ENCODE results near the gene SSH2. TPM values are rescaled to one million over a fixed set of nuclear protein-coding genes. Genes with fewer than 3 reads are reported as not detected.
"Not testable (repeated sequence)": the region's sequence is repeated elsewhere in the genome, so short reads cannot be mapped to it uniquely, and the experiment has no call there.

The SSH2 gene
- total RNA-seq, 1 donor: 77.5 TPM

GRCh38 chr17:29870836-29871465 is 59.1 kb downstream of the SSH2 start:
- no peak overlapping the region for H3K4me3 ChIP-seq (ENCODE audit: low read length)
- H3K4me1 ChIP-seq (ENCODE audit: insufficient read depth, low read length): peaks cover 17% of the 10 kb centered on the region
- no peaks in the 10 kb centered on the region for H3K9me3 ChIP-seq (ENCODE audit: low read depth, low read length)
- no peaks in the 10 kb centered on the region for H3K27me3 ChIP-seq (ENCODE audit: insufficient read depth, low read length)

GRCh38 chr17:29867643-29868181 is 62.3 kb downstream of the SSH2 start:
- Histone ChIP-seq H3K9me3 (ENCODE audit: low read depth, low read length) (no peaks in the 10 kb centered on the region), H3K4me1 (ENCODE audit: insufficient read depth, low read length) (peaks cover 12% of the 10 kb centered on the region), H3K4me3 (ENCODE audit: low read length) (no peak overlapping the region)

DNA sequence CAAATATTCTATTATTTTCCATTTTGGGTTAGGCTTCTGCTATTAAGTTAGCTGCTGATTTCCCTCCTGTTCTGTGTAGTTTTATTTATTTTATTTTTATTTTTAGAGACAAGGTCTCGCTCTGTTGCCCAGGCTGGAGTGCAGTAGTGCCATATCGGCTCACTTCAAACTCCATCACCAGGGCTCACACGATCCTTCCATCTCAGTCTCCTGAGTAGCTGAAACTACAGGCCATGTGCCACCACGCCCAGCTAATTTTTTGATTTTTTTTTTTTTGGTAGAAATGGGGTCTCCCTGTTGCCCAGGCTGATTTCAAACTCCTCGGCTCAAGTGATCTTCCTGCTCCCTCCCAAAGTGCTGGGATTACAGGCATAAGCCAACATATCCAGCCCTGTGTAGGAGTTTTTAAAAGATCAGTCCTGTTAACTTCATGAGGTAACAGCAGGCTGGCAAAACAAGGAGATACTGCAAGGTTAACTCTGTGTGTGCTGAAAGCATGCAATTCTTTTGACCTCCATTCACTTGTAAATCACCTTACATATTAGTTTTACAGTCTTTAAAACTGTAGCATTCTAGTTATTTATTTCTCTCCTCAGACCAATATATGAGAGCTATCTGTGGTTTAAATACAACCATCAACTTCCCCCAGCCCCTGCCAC is 63.2 kb downstream of the SSH2 start:
- Histone ChIP-seq H3K4me1 (ENCODE audit: insufficient read depth, low read length) (peaks cover 12% of the 10 kb centered on the region), H3K9me3 (ENCODE audit: low read depth, low read length) (no peaks in the 10 kb centered on the region), H3K4me3 (ENCODE audit: low read length) (no peak overlapping the region)

More at GRCh38 chr17:29867643-29868181, 62.3 kb downstream of the SSH2 start:
- H3K27me3 ChIP-seq (ENCODE audit: insufficient read depth, low read length): no peaks in the 10 kb centered on the region

GRCh38 chr17:29864615-29865014 is 65.4 kb downstream of the SSH2 start:
- no peak overlapping the region for H3K4me3 ChIP-seq (ENCODE audit: low read length)
- no peaks in the 10 kb centered on the region for H3K9me3 ChIP-seq (ENCODE audit: low read depth, low read length)
- H3K27me3 ChIP-seq (ENCODE audit: insufficient read depth, low read length): no peaks in the 10 kb centered on the region
- peaks cover 22% of the 10 kb centered on the region for H3K4me1 ChIP-seq (ENCODE audit: insufficient read depth, low read length)

More for the DNA sequence above, 63.2 kb downstream of the SSH2 start:
- H3K27me3 ChIP-seq (ENCODE audit: insufficient read depth, low read length): no peaks in the 10 kb centered on the region

DNA sequence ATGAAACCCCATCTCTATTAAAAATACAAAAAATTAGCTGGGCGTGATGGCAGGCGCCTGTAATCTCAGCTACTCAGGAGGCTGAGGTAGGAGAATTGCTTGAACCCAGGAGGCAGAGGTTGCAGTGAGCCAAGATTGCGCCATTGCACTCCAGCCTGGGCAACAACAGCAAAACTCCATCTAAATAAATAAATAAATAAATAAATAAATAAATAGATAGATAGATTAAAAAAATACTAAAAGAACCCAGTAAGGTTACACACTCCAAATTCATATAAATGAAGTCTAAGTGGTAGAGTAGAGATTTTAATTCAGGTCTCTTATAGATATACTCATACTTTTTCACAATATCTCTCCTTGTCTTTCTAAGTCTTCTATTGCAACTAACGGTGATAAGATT is 65.9 kb downstream of the SSH2 start:
- peaks cover 22% of the 10 kb centered on the region for H3K4me1 ChIP-seq (ENCODE audit: insufficient read depth, low read length)
- not testable (repeated sequence) for H3K27me3 ChIP-seq (ENCODE audit: insufficient read depth, low read length); H3K9me3 ChIP-seq (ENCODE audit: low read depth, low read length); H3K4me3 ChIP-seq (ENCODE audit: low read length)

DNA sequence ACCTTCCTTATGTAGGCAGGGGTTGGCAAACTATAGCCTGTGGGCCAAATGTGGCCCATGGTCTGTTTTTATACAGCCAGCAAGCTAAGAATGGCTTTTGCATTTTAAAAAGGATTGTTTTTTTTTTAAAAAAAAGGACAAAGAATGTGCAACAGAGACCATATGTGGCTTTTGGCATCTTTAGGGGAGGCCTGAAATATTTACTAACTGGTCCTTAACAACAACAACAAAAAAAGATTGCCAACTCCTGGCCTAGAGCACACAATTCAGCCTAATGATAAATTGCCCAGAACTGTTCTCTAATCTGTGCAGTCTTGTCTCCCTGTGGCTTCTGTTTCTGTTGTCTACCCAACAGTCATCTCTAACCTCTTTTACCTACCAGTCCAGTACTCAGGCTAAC is 67.1 kb downstream of the SSH2 start:
- Histone ChIP-seq H3K4me1 (ENCODE audit: insufficient read depth, low read length) (peaks cover 22% of the 10 kb centered on the region), H3K9me3 (ENCODE audit: low read depth, low read length) (no peaks in the 10 kb centered on the region), H3K4me3 (ENCODE audit: low read length) (no peak overlapping the region), H3K27me3 (ENCODE audit: insufficient read depth, low read length) (no peaks in the 10 kb centered on the region)

GRCh38 chr17:29862127-29862526 is 67.9 kb downstream of the SSH2 start:
- H3K9me3 ChIP-seq (ENCODE audit: low read depth, low read length): no peaks in the 10 kb centered on the region
- no peak overlapping the region for H3K4me3 ChIP-seq (ENCODE audit: low read length)
- H3K4me1 ChIP-seq (ENCODE audit: insufficient read depth, low read length): peaks cover 18% of the 10 kb centered on the region
- no peaks in the 10 kb centered on the region for H3K27me3 ChIP-seq (ENCODE audit: insufficient read depth, low read length)

DNA sequence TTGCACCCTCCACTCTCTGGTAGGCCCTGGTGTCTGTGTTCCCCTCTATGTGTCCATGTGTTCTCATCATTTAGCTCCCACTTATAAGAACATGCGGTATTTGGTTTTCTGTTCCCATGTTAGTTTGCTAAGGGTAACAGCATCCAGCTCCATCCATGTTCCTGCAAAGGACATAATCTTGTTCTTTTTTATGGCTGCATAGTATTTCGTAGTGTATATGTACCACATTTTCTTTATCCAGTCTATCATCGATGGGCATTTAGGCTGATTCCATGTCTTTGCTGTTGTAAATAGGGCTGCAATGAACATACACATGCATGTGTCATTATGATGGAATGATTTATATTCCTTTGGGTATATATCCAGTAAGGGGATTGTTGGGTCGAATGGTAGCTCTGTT is 70.6 kb downstream of the SSH2 start:
- H3K4me3 ChIP-seq (ENCODE audit: low read length); H3K9me3 ChIP-seq (ENCODE audit: low read depth, low read length); H3K27me3 ChIP-seq (ENCODE audit: insufficient read depth, low read length): not testable (repeated sequence)
- H3K4me1 ChIP-seq (ENCODE audit: insufficient read depth, low read length): peaks cover 27% of the 10 kb centered on the region

- H3K27me3 ChIP-seq (ENCODE audit: insufficient read depth, low read length): no peaks in the 10 kb centered on the region
- H3K4me3 ChIP-seq (ENCODE audit: low read length): no peak overlapping the region
- H3K9me3 ChIP-seq (ENCODE audit: low read depth, low read length): no peaks in the 10 kb centered on the region
- peaks cover 30% of the 10 kb centered on the region for H3K4me1 ChIP-seq (ENCODE audit: insufficient read depth, low read length)
Observed at GRCh38 chr17:29857823-29858222, 72.2 kb downstream of the SSH2 start.

DNA sequence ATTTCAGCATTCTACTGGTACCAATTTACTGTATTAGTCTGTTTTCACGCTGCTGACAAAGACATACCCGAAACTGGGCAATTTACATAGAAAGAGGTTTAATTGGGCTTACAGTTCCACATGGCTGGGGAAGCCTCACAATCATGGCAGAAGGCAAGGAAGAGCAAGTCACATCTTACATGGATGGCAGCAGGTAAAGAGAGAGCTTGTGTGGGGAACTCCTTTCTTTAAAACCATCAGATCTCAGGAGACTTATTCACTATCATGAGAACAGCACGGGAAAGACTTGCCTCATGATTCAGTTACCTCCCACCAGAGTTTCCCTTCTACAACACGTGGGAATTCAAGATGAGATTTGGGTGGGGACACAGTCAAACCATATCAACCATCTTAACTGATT is 72.9 kb downstream of the SSH2 start:
- H3K4me3 ChIP-seq (ENCODE audit: low read length); H3K27me3 ChIP-seq (ENCODE audit: insufficient read depth, low read length); H3K9me3 ChIP-seq (ENCODE audit: low read depth, low read length): not testable (repeated sequence)
- H3K4me1 ChIP-seq (ENCODE audit: insufficient read depth, low read length): peaks cover 30% of the 10 kb centered on the region

GRCh38 chr17:29855686-29856085 is 74.3 kb downstream of the SSH2 start:
- no peak overlapping the region for H3K4me3 ChIP-seq (ENCODE audit: low read length)
- H3K4me1 ChIP-seq (ENCODE audit: insufficient read depth, low read length): peaks cover 29% of the 10 kb centered on the region
- no peaks in the 10 kb centered on the region for H3K9me3 ChIP-seq (ENCODE audit: low read depth, low read length)
- no peaks in the 10 kb centered on the region for H3K27me3 ChIP-seq (ENCODE audit: insufficient read depth, low read length)

GRCh38 chr17:29848737-29849136 is 81.3 kb downstream of the SSH2 start:
- H3K9me3 ChIP-seq (ENCODE audit: low read depth, low read length): no peaks in the 10 kb centered on the region
- H3K4me3 ChIP-seq (ENCODE audit: low read length): no peak overlapping the region
- no peaks in the 10 kb centered on the region for H3K27me3 ChIP-seq (ENCODE audit: insufficient read depth, low read length)
- H3K4me1 ChIP-seq (ENCODE audit: insufficient read depth, low read length): peaks cover 12% of the 10 kb centered on the region

DNA sequence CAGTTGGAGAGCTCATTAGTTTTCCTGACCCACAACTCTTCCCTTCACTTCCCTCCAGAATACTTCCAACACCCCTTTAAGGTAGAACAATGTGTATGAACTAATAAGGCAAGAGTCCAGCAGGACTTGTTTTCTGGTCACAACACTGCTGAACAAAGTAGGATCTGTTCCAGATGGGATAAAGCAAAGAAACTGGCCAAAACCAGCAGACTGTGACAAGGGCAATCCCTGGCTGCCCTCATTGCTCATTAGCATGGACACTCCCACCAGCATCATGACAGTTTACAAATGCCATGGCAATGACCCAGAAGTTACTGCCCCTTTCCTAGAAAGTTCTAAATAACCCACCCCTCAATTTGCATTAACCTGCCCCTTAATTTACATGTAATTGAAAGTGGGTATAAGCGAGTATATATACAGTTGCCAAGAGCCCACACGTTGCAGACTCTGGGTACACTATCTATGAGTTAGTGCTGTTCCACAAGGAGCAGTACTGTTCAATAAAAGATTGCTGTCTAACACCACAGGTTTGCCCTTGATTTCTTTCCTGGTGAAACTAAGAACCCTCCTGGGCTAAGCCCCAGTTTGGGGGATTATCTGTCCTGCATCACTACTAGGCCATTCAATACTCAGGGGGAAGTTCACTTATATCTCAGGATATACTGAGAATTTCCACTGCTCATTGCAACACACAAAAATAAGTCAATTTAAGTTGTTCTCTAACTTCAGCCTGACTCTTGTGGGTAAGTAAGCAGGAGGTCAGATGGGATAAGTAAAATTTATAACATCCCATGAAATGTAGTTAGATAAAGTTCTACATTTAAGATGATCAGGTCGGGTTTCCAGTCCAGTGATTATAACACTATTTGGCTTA is 82.3 kb downstream of the SSH2 start:
- H3K27me3 ChIP-seq (ENCODE audit: insufficient read depth, low read length): no peaks in the 10 kb centered on the region
- H3K4me3 ChIP-seq (ENCODE audit: low read length): no peak overlapping the region
- peaks cover 12% of the 10 kb centered on the region for H3K4me1 ChIP-seq (ENCODE audit: insufficient read depth, low read length)
- no peaks in the 10 kb centered on the region for H3K9me3 ChIP-seq (ENCODE audit: low read depth, low read length)

DNA sequence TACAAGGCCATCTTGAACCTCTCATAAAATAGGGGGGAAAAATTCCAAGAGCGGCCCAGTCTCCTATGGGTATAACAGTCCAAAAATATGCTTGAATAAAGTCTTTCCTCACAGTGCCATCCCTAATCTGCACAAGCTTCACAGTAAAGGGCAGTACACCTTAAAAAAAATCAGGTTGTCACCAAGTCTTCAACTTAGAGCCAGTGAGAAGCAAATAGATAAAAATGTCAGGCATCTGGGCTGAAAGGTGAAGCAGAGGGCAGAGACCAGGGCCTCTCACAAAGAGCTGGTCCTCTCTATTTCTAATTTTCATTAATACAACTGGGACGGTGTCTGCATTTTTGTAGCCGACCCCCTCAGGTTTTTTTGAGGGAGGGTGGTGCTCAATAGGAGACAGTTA is 82.9 kb downstream of the SSH2 start:
- no peaks in the 10 kb centered on the region for H3K27me3 ChIP-seq (ENCODE audit: insufficient read depth, low read length)
- H3K9me3 ChIP-seq (ENCODE audit: low read depth, low read length): no peaks in the 10 kb centered on the region
- no peak overlapping the region for H3K4me3 ChIP-seq (ENCODE audit: low read length)
- H3K4me1 ChIP-seq (ENCODE audit: insufficient read depth, low read length): peaks cover 12% of the 10 kb centered on the region

GRCh38 chr17:29846298-29846697 is 83.7 kb downstream of the SSH2 start:
- H3K4me1 ChIP-seq (ENCODE audit: insufficient read depth, low read length): peaks cover 12% of the 10 kb centered on the region
- no peaks in the 10 kb centered on the region for H3K9me3 ChIP-seq (ENCODE audit: low read depth, low read length)
- H3K27me3 ChIP-seq (ENCODE audit: insufficient read depth, low read length): no peaks in the 10 kb centered on the region
- H3K4me3 ChIP-seq (ENCODE audit: low read length): no peak overlapping the region
